GM20000 (cell line): ENCODE data around the gene ZNF469.
A peak's percentile ranks its signal among the peaks of the same experiment; 100 is the strongest.

ENCODE experiments used
- DNase-seq: peaks from one replicate; pipeline ENCODE4 v3.0.0; 2012; ENCODE audit warnings: low spot score
- TF ChIP-seq, protein P1 (sequence below): IDR thresholded peaks from 2 replicates; pipeline ENCODE4 v1.5.1; 2012; ENCODE audit warnings: mild to moderate bottlenecking, control low read depth; ENCODE audit errors: extremely low read depth, missing control alignments

Gene ZNF469

DNA sequence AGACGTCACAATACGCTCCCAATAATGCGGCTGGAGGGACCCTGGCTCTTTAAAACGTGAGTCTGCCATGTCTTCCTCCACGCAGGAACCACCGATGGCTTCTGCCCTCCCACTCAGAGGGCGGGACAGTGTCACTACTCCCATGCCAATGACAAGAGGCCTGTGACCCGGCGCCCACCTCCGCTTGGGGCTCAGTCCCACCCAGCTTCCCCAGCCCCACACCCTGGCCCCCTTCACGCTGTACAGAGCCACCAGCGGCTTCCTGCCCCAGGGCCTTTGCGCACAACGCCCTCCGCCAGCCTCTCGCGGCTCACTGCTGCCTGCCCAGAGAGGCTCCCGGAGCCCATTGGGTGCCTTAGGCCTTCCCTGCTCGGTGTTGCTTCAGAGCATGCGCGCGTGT, 29.5 kb upstream of the ZNF469 start:
- TF ChIP-seq, protein P1, sequence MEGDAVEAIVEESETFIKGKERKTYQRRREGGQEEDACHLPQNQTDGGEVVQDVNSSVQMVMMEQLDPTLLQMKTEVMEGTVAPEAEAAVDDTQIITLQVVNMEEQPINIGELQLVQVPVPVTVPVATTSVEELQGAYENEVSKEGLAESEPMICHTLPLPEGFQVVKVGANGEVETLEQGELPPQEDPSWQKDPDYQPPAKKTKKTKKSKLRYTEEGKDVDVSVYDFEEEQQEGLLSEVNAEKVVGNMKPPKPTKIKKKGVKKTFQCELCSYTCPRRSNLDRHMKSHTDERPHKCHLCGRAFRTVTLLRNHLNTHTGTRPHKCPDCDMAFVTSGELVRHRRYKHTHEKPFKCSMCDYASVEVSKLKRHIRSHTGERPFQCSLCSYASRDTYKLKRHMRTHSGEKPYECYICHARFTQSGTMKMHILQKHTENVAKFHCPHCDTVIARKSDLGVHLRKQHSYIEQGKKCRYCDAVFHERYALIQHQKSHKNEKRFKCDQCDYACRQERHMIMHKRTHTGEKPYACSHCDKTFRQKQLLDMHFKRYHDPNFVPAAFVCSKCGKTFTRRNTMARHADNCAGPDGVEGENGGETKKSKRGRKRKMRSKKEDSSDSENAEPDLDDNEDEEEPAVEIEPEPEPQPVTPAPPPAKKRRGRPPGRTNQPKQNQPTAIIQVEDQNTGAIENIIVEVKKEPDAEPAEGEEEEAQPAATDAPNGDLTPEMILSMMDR, result no peak
- peak; percentile 22 for DNase-seq

DNA sequence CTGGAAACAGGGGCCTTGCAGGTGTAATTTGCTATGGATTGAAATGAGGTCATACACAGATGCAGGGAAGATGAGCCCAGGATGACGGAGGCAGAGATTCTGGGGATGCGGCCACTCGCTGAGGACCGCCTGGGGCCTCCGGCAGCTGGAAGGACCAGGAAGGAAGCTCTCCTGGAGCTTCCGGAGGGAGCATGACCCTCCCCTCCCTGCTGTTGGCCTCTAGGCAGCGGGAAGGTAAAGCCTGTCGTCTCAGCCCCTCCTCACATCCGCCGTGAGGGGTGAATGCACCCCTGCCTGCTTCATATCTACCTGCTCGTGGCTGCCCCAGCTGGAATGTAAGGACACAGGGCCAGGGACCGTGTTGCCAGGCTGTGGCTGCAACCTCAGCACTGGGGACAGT, 29.1 kb upstream of the ZNF469 start:
- TF ChIP-seq, protein P1, result no peak

DNA sequence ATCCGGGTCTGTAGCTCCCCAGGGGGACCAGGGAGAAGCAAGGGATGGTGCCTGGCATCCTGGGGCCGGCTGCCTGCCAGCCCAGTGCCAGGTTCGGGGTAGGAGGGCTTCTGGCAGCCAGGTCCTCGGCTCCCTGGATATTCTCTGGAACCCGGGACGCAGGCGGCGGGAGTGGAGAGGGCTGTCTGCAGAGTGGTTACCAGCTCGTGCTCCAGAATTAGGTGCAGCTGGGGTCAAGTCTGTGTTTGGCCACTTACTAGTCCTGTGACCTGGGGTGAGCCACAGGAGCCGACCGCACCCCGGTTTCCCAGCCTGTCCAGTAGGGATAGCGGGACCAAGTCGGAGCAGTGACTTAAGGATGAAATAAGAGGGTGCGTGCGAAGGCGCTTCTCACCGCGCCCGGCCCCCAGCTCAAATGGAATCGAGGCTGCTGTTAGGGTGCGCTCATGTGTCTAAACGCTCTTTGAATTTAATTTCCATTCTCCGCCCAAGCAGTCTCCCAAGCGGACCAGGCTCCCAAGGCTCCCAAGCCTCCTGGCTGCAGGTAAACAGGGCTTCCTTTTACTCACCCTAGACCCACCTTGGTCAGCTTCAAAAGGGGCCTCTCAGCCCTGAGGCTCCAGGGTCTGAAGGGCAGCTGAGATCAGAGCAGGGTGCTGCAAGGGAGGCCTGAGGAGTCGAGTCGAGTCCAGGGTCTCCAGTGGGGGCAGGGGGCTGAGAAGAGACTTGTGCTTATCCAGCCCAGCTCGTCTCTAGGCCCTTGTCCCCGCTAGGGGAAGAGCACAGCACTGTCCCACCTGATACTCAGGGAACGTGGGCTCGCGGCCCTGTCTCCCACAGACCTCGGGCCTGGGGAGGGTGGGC, 28.3 kb upstream of the ZNF469 start:
- no peak for DNase-seq
- TF ChIP-seq, protein P1, result no peak

More for the DNA sequence above, 29.1 kb upstream of the ZNF469 start:
- no peak for DNase-seq

DNA sequence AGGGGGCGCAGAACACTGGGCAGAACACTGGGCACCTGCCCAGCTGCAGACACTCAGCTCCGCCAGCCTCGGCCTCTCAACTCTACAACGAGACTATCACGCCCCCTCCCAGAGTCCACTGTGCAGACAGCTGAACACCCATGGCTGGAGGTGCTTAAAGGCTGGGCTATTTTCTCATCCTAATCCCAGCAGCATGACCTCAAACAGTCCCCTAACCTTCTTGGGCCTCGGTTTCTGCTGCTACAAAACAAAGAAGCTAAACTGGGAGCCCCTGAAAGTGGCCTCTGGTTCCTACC, 27.7 kb upstream of the ZNF469 start:
- TF ChIP-seq, protein P1, result no peak
- DNase-seq, result no peak

DNA sequence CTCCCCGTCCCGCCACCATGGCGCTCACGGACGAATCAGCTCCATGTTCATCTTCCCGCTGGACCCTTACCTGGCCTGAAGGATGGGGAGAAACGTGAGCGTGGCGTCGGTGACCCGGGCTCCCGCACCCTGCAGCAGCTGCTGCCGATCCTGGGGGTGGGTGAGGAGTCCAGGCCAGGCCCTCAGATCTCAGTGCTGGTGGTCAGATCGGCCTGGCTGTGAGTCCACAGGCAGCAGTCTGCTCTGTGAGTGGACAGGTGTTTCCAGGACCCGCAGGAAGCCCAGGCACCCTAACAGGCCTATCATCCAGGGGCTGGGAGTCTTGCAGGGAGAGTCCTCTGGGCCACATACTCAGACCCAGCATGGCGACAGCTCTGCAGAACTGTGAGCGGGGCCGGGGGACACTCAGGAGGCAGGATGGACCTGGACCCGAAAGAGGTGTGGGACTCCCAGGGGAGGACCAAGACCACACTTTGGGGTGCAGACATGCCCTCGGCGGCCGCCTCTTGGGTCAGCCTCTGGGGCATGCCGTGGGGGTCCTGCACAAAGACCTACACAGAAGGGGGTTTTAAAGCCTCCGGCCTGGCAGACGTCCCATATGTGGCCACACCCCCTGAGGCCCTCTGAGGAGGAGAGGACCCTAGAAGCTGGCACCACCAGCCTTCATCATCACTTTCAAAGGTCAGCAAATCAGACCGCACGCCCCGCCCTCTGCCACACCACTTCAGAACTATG, 27.2 kb upstream of the ZNF469 start:
- DNase-seq, result no peak
- TF ChIP-seq, protein P1, result no peak

DNA sequence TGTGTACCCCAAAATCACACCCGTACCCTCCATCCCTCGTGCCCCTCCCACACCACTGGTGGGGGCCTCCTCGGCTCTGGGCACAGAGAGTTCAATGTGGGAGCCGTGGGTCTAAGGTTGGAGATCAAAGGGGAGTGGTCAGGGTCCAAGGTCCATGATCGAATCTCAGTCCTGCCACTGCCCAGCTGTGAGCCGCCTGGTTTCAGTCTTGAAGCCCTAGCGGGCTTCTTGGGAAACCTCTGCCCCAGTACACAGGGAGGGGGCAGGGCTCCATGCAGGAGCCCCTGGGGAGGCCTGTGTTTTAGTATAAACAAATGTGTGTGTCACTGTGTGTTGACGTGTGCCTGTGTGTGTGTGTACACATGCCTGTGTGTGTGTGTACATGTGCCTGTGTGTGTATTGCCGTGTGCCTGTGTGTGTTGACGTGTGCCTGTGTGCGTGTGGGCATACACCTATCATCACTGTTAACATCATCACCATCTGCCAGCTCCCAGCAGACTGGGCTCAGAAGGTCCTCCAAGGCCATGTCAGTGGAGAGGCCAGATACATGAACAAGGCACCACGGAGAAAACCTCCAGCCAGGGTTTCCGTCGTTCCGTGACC, 26.5 kb upstream of the ZNF469 start:
- no peak for DNase-seq
- TF ChIP-seq, protein P1, result no peak

DNA sequence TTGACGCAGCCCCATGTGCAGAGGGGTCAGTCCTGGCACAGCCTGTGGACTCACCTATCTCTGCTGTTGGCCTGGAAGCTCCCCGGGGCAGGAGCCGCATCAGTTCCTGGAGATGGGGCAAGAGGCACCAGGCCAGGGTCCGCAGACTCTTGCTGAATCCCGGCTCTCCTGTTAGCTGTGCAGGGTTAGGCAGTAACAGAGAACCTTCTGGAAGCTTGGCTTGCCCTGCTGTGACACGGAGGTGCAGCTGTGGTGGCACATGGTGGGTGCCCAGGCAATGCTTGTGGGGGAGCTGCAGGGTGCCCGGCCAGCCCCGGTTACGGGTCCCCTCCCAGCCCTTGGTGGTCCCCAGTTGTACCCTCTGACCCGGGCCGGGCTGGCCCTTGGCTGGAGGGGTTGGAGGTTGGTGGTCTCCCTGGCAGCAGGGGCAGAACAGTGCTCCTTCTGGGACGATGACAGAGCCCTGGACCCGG, 26.0 kb upstream of the ZNF469 start:
- TF ChIP-seq, protein P1, result no peak
- no peak for DNase-seq
